Smooth muscle cell (in vitro differentiated cells): Measurements from ENCODE around the gene ALS2. TPM values are rescaled to one million over a fixed set of nuclear protein-coding genes. Genes with fewer than 3 reads are reported as not detected.

Source experiments
- DNase-seq: peaks from one replicate; lab custom pipeline; 2025; ENCODE audit not compliant: unreplicated experiment; lab: John Stamatoyannopoulos, UW
- H2AFZ ChIP-seq: fragments of 200-600 bp; sonication (generic); 2 replicates; pipeline ENCODE4 v1.6.0; 2016; ENCODE audit warnings: antibody characterized with exemption, low read depth, mild to moderate bottlenecking
- H3F3A ChIP-seq: fragments of 200-600 bp; sonication (generic); 2 replicates; pipeline ENCODE4 v1.6.0; 2017; ENCODE audit warnings: antibody characterized with exemption, low read depth
- H3K27ac ChIP-seq: fragments of 200-600 bp; sonication (generic); 2 replicates; pipeline ENCODE4 v1.5.1; 2016; ENCODE audit warnings: low read depth, mild to moderate bottlenecking
- H3K27me3 ChIP-seq: fragments of 200-600 bp; sonication (generic); 2 replicates; pipeline ENCODE4 v1.6.1; 2016; ENCODE audit warnings: low read depth, mild to moderate bottlenecking
- H3K36me3 ChIP-seq: fragments of 200-600 bp; sonication (generic); 2 replicates; pipeline ENCODE4 v1.5.1; 2016; ENCODE audit warnings: low read depth
- H3K4me1 ChIP-seq: fragments of 200-600 bp; sonication (generic); 2 replicates; pipeline ENCODE4 v1.5.1; 2016; ENCODE audit warnings: low read depth
- H3K4me2 ChIP-seq: fragments of 200-600 bp; sonication (generic); 2 replicates; pipeline ENCODE4 v1.6.0; 2016; ENCODE audit warnings: mild to moderate bottlenecking
- H3K4me3 ChIP-seq: fragments of 200-600 bp; sonication (generic); 2 replicates; pipeline ENCODE4 v1.5.1; 2016; ENCODE audit warnings: mild to moderate bottlenecking
- H3K79me2 ChIP-seq: fragments of 200-600 bp; sonication (generic); 2 replicates; pipeline ENCODE4 v1.6.0; 2016; ENCODE audit warnings: low read depth, mild to moderate bottlenecking
- H3K9ac ChIP-seq: fragments of 200-600 bp; sonication (generic); 2 replicates; pipeline ENCODE4 v1.6.0; 2016; ENCODE audit warnings: low read depth
- H3K9me3 ChIP-seq: fragments of 200-600 bp; sonication (generic); replicated peaks from 2 replicates; pipeline ENCODE4 v1.5.1; 2016; ENCODE audit warnings: low read depth
- H4K20me1 ChIP-seq: fragments of 200-600 bp; sonication (generic); 2 replicates; pipeline ENCODE4 v1.6.0; 2016; ENCODE audit warnings: low read depth
- CTCF ChIP-seq: fragments of 200-600 bp; sonication (generic); IDR thresholded peaks from 2 replicates; pipeline ENCODE4 v1.5.1; 2017; ENCODE audit warnings: borderline replicate concordance, mild to moderate bottlenecking, antibody characterized with exemption; ENCODE audit not compliant: insufficient read depth, poor library complexity, severe bottlenecking
- WGBS: methylation state at CpG from one replicate; pipeline ENCODE4 v1.1.7; 2016; ENCODE audit warnings: low lambda C conversion rate; 5-methylcytosine and 5-hydroxymethylcytosine counted together
- polyA plus RNA-seq: library from polyadenylated mRNA; unstranded; fragments of >200 nt; fragmentation: Nextera tagmentation; extraction: Ambion mirVana; gene quantifications from 2 replicates; pipeline ENCODE4 v1.2.1, GENCODE V29; 2016
- total RNA-seq: library from RNA; depleted of rRNA; stranded (reverse); fragments of >200 nt; gene quantifications from 2 replicates; pipeline ENCODE4 v1.2.3, GENCODE V29; 2014

ALS2 gene
- total and polyA plus RNA-seq, 2 experiments from 2014 or later: 11.0 to 24.4 TPM

- H3K36me3 ChIP-seq: no peaks in the 10 kb centered on the region
- TF ChIP-seq CTCF: no peak
- 63% methylated on average over 6 of the region's 6 CpGs for WGBS
- no peak overlapping the region for H2AFZ ChIP-seq
- H3F3A ChIP-seq: peaks cover 28% of the 10 kb centered on the region
- no peak overlapping the region for H3K4me2 ChIP-seq
- no peaks in the 10 kb centered on the region for H3K27me3 ChIP-seq
- no peak overlapping the region for H3K4me3 ChIP-seq
- no peaks in the 10 kb centered on the region for H3K79me2 ChIP-seq
- H3K9ac ChIP-seq: no peak overlapping the region
- no peaks in the 10 kb centered on the region for H4K20me1 ChIP-seq
- H3K27ac ChIP-seq: no peak overlapping the region
- no peak for DNase-seq
- H3K9me3 ChIP-seq: no peaks in the 10 kb centered on the region
- H3K4me1 ChIP-seq: peaks cover 19% of the 10 kb centered on the region
Observed at GRCh38 chr2:201696151-201696659, 84.5 kb downstream of the ALS2 start.

DNA sequence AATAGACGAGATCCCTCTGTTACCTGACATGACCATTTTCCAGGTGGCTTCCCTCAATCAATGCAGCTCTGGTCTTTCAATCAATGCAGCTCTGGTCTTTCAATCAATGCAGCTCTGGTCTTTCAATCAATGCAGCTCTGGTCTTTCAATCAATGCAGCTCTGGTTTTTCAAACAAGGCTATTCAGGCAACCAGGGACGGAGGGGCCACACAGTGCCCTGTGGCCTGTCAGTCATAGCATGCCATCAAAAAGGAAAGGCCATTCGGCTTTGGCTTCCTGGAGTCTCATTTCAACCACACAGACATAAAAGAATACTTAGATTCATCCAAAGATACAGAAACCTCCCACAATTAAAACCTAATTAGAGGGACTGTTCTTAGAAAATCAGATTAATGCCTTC is 95.6 kb downstream of the ALS2 start:
- Histone ChIP-seq H3F3A (no peaks in the 10 kb centered on the region), H3K4me1 (no peaks in the 10 kb centered on the region), H3K27ac (no peak overlapping the region), H3K9ac (no peak overlapping the region), H3K27me3 (no peaks in the 10 kb centered on the region), H3K79me2 (no peaks in the 10 kb centered on the region), H3K4me3 (no peak overlapping the region), H4K20me1 (no peaks in the 10 kb centered on the region), H3K4me2 (no peak overlapping the region), H3K9me3 (no peaks in the 10 kb centered on the region), H2AFZ (no peak overlapping the region), H3K36me3 (no peaks in the 10 kb centered on the region)
- DNase-seq: no peak
- TF ChIP-seq CTCF: no peak
- 97% methylated on average over 3 of the region's 3 CpGs for WGBS

GRCh38 chr2:201680743-201681142 is 100.0 kb downstream of the ALS2 start:
- Histone ChIP-seq H3K36me3 (no peaks in the 10 kb centered on the region), H3K79me2 (no peaks in the 10 kb centered on the region), H3F3A (no peaks in the 10 kb centered on the region), H3K9ac (no peak overlapping the region), H3K4me3 (no peak overlapping the region), H3K9me3 (no peaks in the 10 kb centered on the region), H3K4me1 (peaks cover 3% of the 10 kb centered on the region), H3K4me2 (no peak overlapping the region), H3K27me3 (no peaks in the 10 kb centered on the region), H4K20me1 (no peaks in the 10 kb centered on the region), H3K27ac (no peak overlapping the region), H2AFZ (no peak overlapping the region)
- no peak for DNase-seq
- 31% methylated on average over 9 of the region's 9 CpGs for WGBS
- TF ChIP-seq CTCF: peak; percentile 29

DNA sequence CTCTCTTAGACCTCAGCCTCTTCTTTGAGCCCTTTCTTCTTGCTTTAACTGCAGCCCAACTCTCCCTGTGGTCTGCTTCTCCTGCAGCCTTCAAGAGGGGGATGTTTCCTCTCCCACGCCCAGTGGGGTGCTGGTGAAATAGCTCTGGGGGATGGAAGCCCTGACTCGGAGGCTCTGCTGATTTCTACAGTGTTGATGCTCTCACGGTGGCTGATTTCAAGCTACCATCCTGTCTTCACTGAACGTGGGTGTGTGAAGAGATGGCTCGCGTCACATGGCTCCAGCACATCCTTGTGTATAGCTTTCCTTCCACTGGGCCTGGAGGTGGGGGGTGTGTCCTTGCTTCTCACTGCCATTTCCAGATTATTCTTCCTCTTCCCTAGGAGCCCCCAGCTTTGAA is 102.3 kb downstream of the ALS2 start:
- Histone ChIP-seq H3K4me3 (no peak overlapping the region), H3K36me3 (no peaks in the 10 kb centered on the region), H3K27me3 (no peaks in the 10 kb centered on the region), H3K4me2 (no peak overlapping the region), H3K9me3 (no peaks in the 10 kb centered on the region), H3K79me2 (no peaks in the 10 kb centered on the region), H4K20me1 (no peaks in the 10 kb centered on the region), H3F3A (no peaks in the 10 kb centered on the region), H3K9ac (no peak overlapping the region), H3K4me1 (peaks cover 3% of the 10 kb centered on the region), H2AFZ (no peak overlapping the region), H3K27ac (no peak overlapping the region)
- no peak for TF ChIP-seq CTCF
- WGBS: 60% methylated on average over 6 of the region's 6 CpGs
- no peak for DNase-seq
